HG03342 (cell line): Measurements from ENCODE around the gene QSOX1.

Source experiments
- ATAC-seq: cut with Tn5 transposase; IDR thresholded peaks from one replicate; pipeline ENCODE4 v1.9.1; 2021; ENCODE audit warnings: mild to moderate bottlenecking, moderate library complexity; ENCODE audit not compliant: unreplicated experiment

The QSOX1 gene

DNA sequence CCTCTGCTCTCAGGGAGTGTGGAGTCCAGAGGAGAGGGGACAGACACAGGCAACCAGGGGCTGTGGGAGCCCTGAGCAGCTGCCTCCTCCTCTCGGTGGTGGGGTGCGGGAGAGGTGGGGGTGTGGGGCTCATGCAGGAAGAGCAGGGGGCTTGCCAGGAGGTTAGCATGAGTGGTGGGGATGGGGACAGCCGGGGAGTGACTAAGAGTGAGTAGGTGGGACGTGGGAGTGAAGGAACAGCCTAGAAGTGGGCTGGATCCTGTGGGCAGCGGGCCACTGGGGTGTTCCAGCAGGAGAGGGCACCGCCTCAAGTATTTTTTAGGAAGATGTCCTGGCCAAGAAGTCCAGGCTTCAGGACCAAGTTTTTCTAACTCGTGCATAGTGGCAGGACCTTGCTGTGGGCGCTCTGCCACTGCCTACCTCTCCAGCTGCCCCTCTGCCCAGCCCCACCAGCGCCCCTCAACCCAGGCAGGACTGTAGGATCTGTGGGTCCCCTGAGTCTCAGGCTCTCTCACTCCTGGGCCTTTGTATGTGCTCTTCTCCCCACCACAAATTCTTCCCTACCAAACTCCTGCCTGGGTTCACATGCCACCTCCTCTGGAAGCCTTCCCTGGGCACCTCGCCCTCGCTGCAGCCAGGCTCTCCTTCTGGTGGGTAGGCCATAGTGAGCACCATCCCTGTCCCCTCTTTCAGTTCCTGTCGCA lies 56.6 kb downstream of the QSOX1 start:
- ATAC-seq = no peak

- no peak for ATAC-seq
Observed at GRCh38 chr1:180211860-180212229, 57.2 kb downstream of the QSOX1 start.

GRCh38 chr1:180213401-180214170 lies 58.9 kb downstream of the QSOX1 start:
- no peak for ATAC-seq

GRCh38 chr1:180215856-180216625 lies 61.4 kb downstream of the QSOX1 start:
- ATAC-seq = no peak

DNA sequence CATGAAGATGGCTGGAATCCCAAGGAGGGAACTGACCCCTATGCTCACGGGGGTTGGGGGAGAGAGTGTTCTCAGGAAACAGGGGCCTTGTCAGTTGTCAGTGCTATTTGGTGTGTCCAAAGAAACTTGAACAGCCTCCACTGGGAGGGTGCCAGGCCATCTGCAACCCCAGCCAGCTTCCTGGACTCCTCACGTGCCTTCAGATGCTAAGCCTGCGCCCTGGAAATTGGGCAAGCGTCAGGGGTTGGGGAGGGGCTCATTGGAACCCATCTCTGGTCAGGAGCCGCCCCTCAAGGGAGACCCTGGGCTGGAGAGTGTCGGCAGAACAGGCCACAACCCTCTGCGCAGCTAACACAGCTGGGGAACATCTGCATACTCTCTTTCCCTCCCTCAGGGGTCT lies 62.3 kb downstream of the QSOX1 start:
- ATAC-seq = no peak

- no peak for ATAC-seq
Observed at GRCh38 chr1:180218806-180219765, 64.4 kb downstream of the QSOX1 start.

- ATAC-seq = no peak
Observed at GRCh38 chr1:180219776-180220175, 65.1 kb downstream of the QSOX1 start.

DNA sequence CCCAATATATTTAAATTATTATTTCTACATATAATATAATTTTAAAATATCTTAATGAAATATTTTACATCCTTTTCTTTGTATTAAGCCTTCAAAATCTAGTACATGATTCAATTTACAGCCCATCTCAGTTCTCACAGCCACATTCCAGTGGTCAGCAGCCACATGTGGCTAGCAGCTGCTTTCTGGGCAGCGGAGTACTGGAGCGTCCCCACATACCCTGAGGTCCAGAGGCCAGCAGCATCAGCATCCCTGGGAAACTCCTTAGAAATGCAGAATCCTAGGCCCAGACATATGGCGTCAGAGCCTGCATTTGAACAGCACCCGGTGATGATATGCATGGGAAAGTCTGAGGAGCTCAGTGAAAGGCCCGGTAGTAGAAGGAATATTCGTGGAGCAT lies 66.8 kb downstream of the QSOX1 start:
- no peak for ATAC-seq

DNA sequence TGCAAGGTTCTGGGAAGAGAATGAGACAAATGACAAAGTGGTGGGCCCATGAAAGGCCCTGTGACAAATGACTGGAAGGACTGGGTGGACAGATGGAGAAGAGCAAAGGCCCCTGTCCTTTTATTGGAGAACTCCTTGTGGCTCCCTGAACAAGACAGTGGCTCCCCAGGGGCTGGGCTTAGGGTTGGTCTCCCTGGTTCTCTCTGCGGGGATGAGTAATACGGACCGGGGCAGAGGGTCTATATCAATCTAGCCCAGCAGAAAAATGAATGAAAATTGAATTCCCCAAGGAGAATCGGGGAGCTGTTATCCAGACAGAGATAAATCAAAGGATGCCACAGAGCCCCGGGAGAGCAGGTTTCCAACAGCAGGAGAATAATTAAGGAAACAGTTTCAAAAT lies 70.2 kb downstream of the QSOX1 start:
- ATAC-seq = no peak

DNA sequence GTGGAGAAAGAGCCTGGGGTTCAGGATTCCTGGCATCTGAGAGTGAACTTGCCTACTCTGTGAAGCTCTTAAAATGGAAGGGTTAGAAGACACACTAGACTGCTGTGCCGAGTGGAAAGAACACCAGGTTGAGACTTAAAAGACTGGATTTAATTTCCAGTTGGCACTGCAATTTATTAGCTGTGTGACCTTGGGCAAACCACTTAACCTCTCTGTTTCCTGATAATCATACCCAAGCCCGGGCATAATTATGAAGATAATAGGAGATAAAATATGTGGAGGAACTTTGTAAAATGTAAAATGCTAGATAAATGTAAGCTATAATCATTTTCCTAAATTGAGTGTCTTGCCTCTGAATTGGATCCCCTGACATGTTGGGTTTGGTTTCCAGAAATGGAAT lies 70.7 kb downstream of the QSOX1 start:
- ATAC-seq = no peak

DNA sequence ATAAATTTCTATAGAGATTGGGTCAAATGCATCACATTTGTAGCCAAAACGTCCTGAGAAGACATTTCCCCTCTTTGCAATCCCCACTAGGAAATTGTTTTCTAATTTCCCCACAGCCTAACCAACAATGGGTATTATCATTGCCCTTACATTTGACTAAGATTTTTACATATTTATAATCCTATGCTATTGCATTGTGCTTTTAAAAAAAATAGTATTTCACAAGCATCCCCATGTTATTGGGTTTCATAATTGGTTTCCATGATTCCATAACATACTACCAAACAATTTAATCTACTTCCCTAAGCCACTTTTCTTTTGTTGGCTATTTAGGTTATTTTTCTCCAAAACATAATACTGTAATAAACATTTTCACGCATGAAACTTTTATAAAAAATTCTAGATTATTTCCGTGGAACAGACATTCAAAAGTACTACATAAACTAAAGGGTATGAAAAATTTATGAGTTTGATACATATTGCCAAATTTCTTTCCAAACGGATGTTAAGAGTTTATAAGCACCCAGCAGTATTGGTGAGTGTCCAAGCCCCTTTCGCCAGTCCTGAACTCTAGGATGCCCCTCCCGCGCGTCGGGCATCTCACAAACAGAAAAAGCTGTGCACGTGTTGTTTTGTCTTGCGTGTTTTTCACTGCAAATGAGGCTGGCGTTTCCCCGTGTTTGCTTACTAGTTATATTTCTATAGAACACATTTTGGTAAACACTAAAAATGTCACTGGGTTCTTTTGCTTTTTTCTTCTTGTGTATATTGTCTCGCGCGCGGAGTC lies 73.4 kb downstream of the QSOX1 start:
- ATAC-seq = no peak

GRCh38 chr1:180228648-180229482 lies 74.2 kb downstream of the QSOX1 start:
- no peak for ATAC-seq

DNA sequence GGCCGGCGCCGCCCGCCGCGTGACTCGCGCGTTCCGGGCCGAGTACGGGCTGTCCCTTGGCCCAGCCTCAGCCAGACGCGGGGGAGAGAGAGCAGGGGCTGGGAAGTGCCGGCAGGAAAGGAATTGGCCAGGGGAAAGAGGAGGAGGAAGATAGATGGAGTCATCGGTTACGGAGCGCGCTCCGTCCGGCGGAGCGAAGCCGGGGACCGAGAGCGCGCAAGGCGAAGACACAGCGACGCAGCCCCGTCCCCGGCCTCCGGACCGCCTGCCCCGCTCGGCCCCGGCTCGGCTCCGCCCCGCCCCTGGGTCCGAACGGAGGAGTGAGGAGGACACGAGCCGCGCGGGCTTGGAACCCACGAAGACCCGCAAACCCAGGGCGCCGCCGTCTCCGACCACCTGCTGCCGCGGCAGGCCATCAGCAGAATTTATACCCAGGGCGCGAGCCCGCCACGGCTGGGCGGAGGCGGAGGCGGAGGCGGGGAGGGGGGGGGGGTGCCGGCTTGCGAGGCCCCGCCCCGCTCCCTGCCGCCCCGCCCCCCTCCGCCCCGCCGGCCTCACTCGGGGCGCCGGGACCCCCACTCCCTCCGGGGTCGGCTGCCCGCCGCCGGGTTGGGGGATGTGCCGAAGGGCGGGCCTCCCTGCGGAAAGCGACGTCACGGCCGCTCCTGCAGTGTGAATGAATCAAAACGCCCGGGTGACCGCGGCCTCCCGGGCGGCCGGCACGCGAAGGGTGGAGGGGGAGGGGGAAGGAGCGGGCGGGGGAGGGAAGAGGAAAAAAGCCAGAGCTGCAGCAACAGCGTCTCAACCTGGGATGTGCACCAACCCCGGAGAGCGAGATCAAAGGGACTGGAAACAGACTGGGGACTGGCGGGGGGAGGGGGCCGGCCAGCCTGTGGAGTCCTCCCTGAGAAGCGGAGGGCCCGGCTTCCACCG lies 75.1 kb downstream of the QSOX1 start, which contains the start of gene LHX4:
LHX4 (plus strand) TSS at position 782 of the 933 bp plus-strand sequence. CDS start 266 bp downstream, outside the sequence.
- no peak for ATAC-seq

DNA sequence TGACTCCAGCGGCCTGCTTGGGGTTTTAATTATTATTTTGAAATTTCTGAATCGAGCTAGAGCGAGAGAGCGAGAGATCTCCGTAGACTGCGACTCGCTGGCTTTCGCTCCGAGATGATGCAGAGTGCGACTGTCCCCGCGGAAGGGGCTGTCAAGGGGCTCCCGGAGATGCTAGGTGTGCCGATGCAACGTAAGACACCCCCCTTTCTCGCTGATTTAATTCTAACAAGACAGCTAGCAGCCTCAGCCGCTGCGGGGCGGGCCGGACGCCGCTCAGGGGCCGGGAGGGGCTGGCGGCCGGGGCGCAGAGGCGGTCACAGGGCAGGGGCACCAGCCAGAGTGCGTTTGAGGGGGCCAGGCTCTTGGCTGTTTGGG lies 75.7 kb downstream of the QSOX1 start:
- ATAC-seq = no peak

GRCh38 chr1:180230791-180231505 lies 76.3 kb downstream of the QSOX1 start:
- no peak for ATAC-seq

GRCh38 chr1:180231506-180231921 lies 76.8 kb downstream of the QSOX1 start:
- no peak for ATAC-seq

GRCh38 chr1:180231936-180232335 lies 77.3 kb downstream of the QSOX1 start:
- ATAC-seq = no peak
